ENCODE results near the gene MED29. TPM values are rescaled to one million over a fixed set of nuclear protein-coding genes. Genes with fewer than 3 reads are reported as not detected.

The MED29 gene
- total RNA-seq, 1 donor from 2014 or later: 32.4 TPM

GRCh38 chr19:39435499-39436349, 44.5 kb downstream of the MED29 start, which contains the start of gene RPS16:
Gene RPS16 (minus strand): TSS chr19:39435949. CDS start chr19:39435895, 54 bp downstream.
- Mint-ChIP-seq H3K27ac (ENCODE audit: unreplicated experiment) (peak within 1 kb of the TSS; percentile 99), H3K4me3 (ENCODE audit: unreplicated experiment) (peak within 1 kb of the TSS; percentile 100), H3K36me3 (ENCODE audit: low read depth, unreplicated experiment) (peaks cover 29% of the 10 kb centered on the region), H3K4me1 (ENCODE audit: unreplicated experiment) (peaks cover 34% of the 10 kb centered on the region), H3K9me3 (ENCODE audit: unreplicated experiment) (no peaks in the 10 kb centered on the region), H3K27me3 (ENCODE audit: unreplicated experiment) (peaks cover 21% of the 10 kb centered on the region)
- no peak for TF ChIP-seq CTCF (IDR thresholded peaks at IDR 0.05; ENCODE audit: unreplicated experiment)
- peak; percentile 97 for DNase-seq (ENCODE audit: low spot score)

GRCh38 chr19:39436350-39436716, 45.2 kb downstream of the MED29 start:
- DNase-seq (ENCODE audit: low spot score): no peak
- H3K4me1 Mint-ChIP-seq (ENCODE audit: unreplicated experiment): peaks cover 34% of the 10 kb centered on the region
- H3K27ac Mint-ChIP-seq (ENCODE audit: unreplicated experiment): peak overlapping the region; percentile 99
- peaks cover 21% of the 10 kb centered on the region for H3K27me3 Mint-ChIP-seq (ENCODE audit: unreplicated experiment)
- H3K9me3 Mint-ChIP-seq (ENCODE audit: unreplicated experiment): no peaks in the 10 kb centered on the region
- peak overlapping the region; percentile 100 for H3K4me3 Mint-ChIP-seq (ENCODE audit: unreplicated experiment)
- TF ChIP-seq CTCF (IDR thresholded peaks at IDR 0.05; ENCODE audit: unreplicated experiment): no peak
- peaks cover 29% of the 10 kb centered on the region for H3K36me3 Mint-ChIP-seq (ENCODE audit: low read depth, unreplicated experiment)

DNA sequence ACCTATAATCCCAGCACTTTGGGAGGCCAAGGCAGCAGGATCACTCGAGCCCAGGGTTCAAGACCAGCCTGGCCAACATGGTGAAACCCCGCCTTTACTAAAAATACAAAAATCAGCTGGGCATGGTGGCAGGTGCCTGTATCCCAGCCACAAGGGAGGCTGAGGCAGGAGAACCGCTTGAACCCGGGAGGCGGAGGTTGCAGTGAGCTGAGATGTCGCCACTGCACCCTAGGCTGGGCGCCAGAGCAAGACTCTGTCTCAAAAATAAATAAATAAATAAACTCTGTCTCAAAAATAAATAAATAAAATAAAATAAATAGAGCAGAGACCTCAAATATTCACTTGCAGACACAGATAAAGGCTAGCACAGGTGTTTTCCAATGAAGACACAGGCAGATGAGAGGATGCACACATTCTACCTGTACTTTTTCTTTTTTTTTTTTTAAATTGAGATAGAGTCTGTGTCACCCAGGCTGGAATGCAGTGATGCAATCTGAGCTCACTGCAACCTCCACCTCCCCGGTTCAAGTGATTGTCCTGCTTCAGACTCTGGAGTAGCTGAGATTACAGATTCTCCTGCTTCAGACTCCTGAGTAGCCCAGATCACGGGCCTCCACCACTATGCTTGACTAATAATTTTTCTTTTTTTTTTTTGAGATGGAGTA, 47.2 kb downstream of the MED29 start:
- no peak for DNase-seq (ENCODE audit: low spot score)
- H3K27ac Mint-ChIP-seq (ENCODE audit: unreplicated experiment): no peak overlapping the region
- H3K4me1 Mint-ChIP-seq (ENCODE audit: unreplicated experiment): peaks cover 34% of the 10 kb centered on the region
- no peak overlapping the region for H3K4me3 Mint-ChIP-seq (ENCODE audit: unreplicated experiment)
- H3K27me3 Mint-ChIP-seq (ENCODE audit: unreplicated experiment): peaks cover 24% of the 10 kb centered on the region
- H3K9me3 Mint-ChIP-seq (ENCODE audit: unreplicated experiment): no peaks in the 10 kb centered on the region
- H3K36me3 Mint-ChIP-seq (ENCODE audit: low read depth, unreplicated experiment): peaks cover 21% of the 10 kb centered on the region
- no peak for TF ChIP-seq CTCF (IDR thresholded peaks at IDR 0.05; ENCODE audit: unreplicated experiment)

GRCh38 chr19:39444598-39445195, 53.5 kb downstream of the MED29 start:
- Mint-ChIP-seq H3K4me1 (ENCODE audit: unreplicated experiment) (peaks cover 32% of the 10 kb centered on the region), H3K27ac (ENCODE audit: unreplicated experiment) (peak overlapping the region; percentile 95), H3K27me3 (ENCODE audit: unreplicated experiment) (peaks cover 11% of the 10 kb centered on the region), H3K4me3 (ENCODE audit: unreplicated experiment) (peak overlapping the region; percentile 99), H3K36me3 (ENCODE audit: low read depth, unreplicated experiment) (peaks cover 17% of the 10 kb centered on the region), H3K9me3 (ENCODE audit: unreplicated experiment) (no peaks in the 10 kb centered on the region)
- no peak for TF ChIP-seq CTCF (IDR thresholded peaks at IDR 0.05; ENCODE audit: unreplicated experiment)
- no peak for DNase-seq (ENCODE audit: low spot score)

All from endothelial cell (in vitro differentiated cells).